HepG2 (cell line): ENCODE data around the gene EGLN1. TPM values are rescaled to one million over a fixed set of nuclear protein-coding genes. Genes with fewer than 3 reads are reported as not detected.

Source experiments
- ARHGAP35 ChIP-seq: sonication (generic); formaldehyde crosslinking; IDR thresholded peaks from 2 replicates; pipeline ENCODE4 v1.9.0; 2022; ENCODE audit warnings: mild to moderate bottlenecking, inconsistent platforms, moderate library complexity, missing genetic modification reagents, borderline replicate concordance
- ATAD3A ChIP-seq: sonication (generic); formaldehyde crosslinking; IDR thresholded peaks from 2 replicates; pipeline ENCODE4 v1.4.0; 2020; ENCODE audit warnings: missing genetic modification reagents
- BRCA1 ChIP-seq: sonication (generic); formaldehyde crosslinking; IDR thresholded peaks from 2 replicates; pipeline ENCODE4 v1.4.0; 2020; ENCODE audit warnings: missing genetic modification reagents
- GABPB1 ChIP-seq: IDR thresholded peaks from 2 replicates; pipeline ENCODE4 v1.6.1; 2016; ENCODE audit warnings: mild to moderate bottlenecking, missing genetic modification reagents, moderate library complexity, missing compliant biosample characterization
- KAT8 ChIP-seq: IDR thresholded peaks from 2 replicates; pipeline ENCODE4 v1.6.1; 2016; ENCODE audit warnings: missing genetic modification reagents, missing compliant biosample characterization
- KDM2A ChIP-seq: sonication (generic); formaldehyde crosslinking; IDR thresholded peaks from 2 replicates; pipeline ENCODE4 v1.4.0; 2020; ENCODE audit warnings: low read depth, missing genetic modification reagents, borderline replicate concordance
- KDM5B ChIP-seq: sonication (generic); formaldehyde crosslinking; IDR thresholded peaks from 2 replicates; pipeline ENCODE4 v1.4.0; 2020; ENCODE audit warnings: missing genetic modification reagents, mild to moderate bottlenecking, borderline replicate concordance
- NFYC ChIP-seq: IDR thresholded peaks from 2 replicates; pipeline ENCODE4 v1.6.1; 2016; ENCODE audit warnings: missing genetic modification reagents, missing compliant biosample characterization
- PITX1 ChIP-seq: sonication (generic); formaldehyde crosslinking; IDR thresholded peaks from 2 replicates; pipeline ENCODE4 v1.5.1; 2020; ENCODE audit warnings: mild to moderate bottlenecking, missing genetic modification reagents
- TAF1 ChIP-seq: sonication (generic); formaldehyde crosslinking; IDR thresholded peaks from 2 replicates; pipeline ENCODE4 v1.4.0; 2020; ENCODE audit warnings: missing genetic modification reagents
- TCF7 ChIP-seq: sonication (generic); IDR thresholded peaks from 2 replicates; pipeline ENCODE4 v1.6.1; 2016; ENCODE audit warnings: antibody characterized with exemption, low read depth
- TEAD3 ChIP-seq: optimal IDR thresholded peaks from 2 replicates; pipeline ENCODE3; 2016; ENCODE audit warnings: borderline replicate concordance
- ZBTB21 ChIP-seq: sonication (generic); formaldehyde crosslinking; IDR thresholded peaks from 2 replicates; pipeline ENCODE4 v1.4.0; 2020; ENCODE audit warnings: missing genetic modification reagents
- ZC3H13 ChIP-seq: sonication (generic); formaldehyde crosslinking; IDR thresholded peaks from 2 replicates; pipeline ENCODE4 v1.8.1; 2023; ENCODE audit warnings: mild to moderate bottlenecking, missing genetic modification reagents, moderate library complexity
- ZMYM2 ChIP-seq: sonication (generic); formaldehyde crosslinking; IDR thresholded peaks from 2 replicates; pipeline ENCODE4 v1.8.0; 2022; ENCODE audit warnings: mild to moderate bottlenecking, missing genetic modification reagents
- ZNF317 ChIP-seq: sonication (generic); formaldehyde crosslinking; IDR thresholded peaks from 2 replicates; pipeline ENCODE4 v1.5.0; 2020; ENCODE audit warnings: mild to moderate bottlenecking, missing genetic modification reagents
- ZNF552 ChIP-seq: sonication (generic); formaldehyde crosslinking; IDR thresholded peaks from 2 replicates; pipeline ENCODE4 v1.9.0; 2022; ENCODE audit warnings: missing genetic modification reagents, mild to moderate bottlenecking, borderline replicate concordance
- ZNF747 ChIP-seq: sonication (generic); formaldehyde crosslinking; IDR thresholded peaks from 2 replicates; pipeline ENCODE4 v1.8.1; 2023; ENCODE audit warnings: missing genetic modification reagents, mild to moderate bottlenecking, borderline replicate concordance
- polyA plus RNA-seq, 8 experiments: library from polyadenylated mRNA; depleted of rRNA in 3 of 8; stranded (reverse) in 7 of 8; unstranded in 1 of 8; fragments of >200 nt; fragmentation: Illumina TruSeq in 4 of 8; extraction: Trizol in 4 of 8; gene quantifications; 2 replicates each; pipeline versions ENCODE4 v1.2.1 to v1.2.3, GENCODE V29; 2011 to 2016; ENCODE audit warnings: low read depth in 4 of 8, missing spikeins in 1 of 8, mixed read lengths in 1 of 8; ENCODE audit not compliant: insufficient read depth in 1 of 8
- total RNA-seq, 5 experiments: library from RNA; depleted of rRNA; stranded (reverse); fragments of >200 nt; fragmentation: Illumina TruSeq; extraction: Trizol; gene quantifications; 2 replicates each; pipeline ENCODE4 v1.2.3, GENCODE V29; 2016; ENCODE audit warnings: low read depth in 1 of 5
- TF ChIP-seq, protein P1 (sequence below): sonication (generic); formaldehyde crosslinking; IDR thresholded peaks from 2 replicates; pipeline ENCODE4 v1.4.0; 2020; ENCODE audit warnings: missing genetic modification reagents
- TF ChIP-seq, protein P2 (sequence below): sonication (generic); formaldehyde crosslinking; IDR thresholded peaks from 2 replicates; pipeline ENCODE4 v1.4.0; 2020; ENCODE audit warnings: missing genetic modification reagents, borderline replicate concordance
- TF ChIP-seq, protein P3 (sequence below): sonication (generic); formaldehyde crosslinking; IDR thresholded peaks from 2 replicates; pipeline ENCODE4 v1.5.1; 2020; ENCODE audit warnings: mild to moderate bottlenecking, missing genetic modification reagents

Gene EGLN1
- total and polyA plus RNA-seq, 2 of the 13 experiments (the other 11 are each of a cell fraction or from before 2014, with no cell fraction given): 34.4 to 44.1 TPM

DNA sequence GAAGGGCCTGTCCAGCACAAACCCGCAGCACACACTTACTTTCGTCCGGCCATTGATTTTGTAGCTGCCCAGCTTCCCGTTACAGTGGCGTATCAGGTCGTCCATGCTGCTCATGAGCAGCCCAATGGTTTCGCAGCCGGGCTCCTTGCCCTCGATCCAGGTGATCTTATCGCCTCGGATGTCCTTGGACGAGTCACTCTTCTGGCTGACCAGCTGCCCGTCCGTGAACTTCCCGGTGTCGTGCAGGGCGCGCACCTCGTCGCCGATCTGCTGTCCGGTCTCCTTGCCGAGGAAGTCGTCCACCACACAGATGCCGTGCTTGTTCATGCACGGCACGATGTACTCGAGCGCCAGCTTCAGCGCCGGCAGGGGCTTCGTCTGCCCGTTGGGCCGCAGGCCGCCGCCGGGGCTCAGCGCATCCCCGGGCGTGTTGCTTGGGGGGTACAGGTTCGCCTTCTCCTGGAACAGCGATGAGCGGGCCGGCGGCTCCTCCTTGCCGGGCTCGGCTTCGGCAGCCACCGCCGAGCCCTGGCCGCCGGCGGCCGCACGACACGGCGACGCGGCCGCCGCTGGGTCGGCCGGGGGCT is 1.0 kb downstream of the EGLN1 start (continued):
- TF ChIP-seq GABPB1 (CRISPR knock-in tag) (peak; percentile 47; the same call in 1 of the 2 replicates), KDM2A (peak; percentile 54; the same call in 1 of the 2 replicates), KDM5B (CRISPR knock-in tag) (peak; percentile 48; the same call in 1 of the 2 replicates), TAF1 (CRISPR knock-in tag) (peak; percentile 31; the same call in 1 of the 2 replicates), ZNF747 (0 out of 2 replicates have a peak, but pooled peaks have one; percentile 18), ATAD3A (CRISPR knock-in tag) (no peak), BRCA1 (CRISPR knock-in tag) (no peak), ARHGAP35 (0 out of 2 replicates have a peak, but pooled peaks have one; percentile 26), ZMYM2 (CRISPR knock-in tag) (no peak), PITX1 (CRISPR knock-in tag) (peak; percentile 63; the same call in 1 of the 2 replicates), KAT8 (CRISPR knock-in tag) (0 out of 2 replicates have a peak, but pooled peaks have one; percentile 27), TEAD3 (CRISPR knock-in tag) (peak; percentile 10), TCF7 (no peak), ZNF317 (CRISPR knock-in tag) (no peak), ZC3H13 (CRISPR knock-in tag) (peak; percentile 71), ZBTB21 (CRISPR knock-in tag) (no peak), ZNF552 (CRISPR knock-in tag) (no peak), NFYC (CRISPR knock-in tag) (no peak)
- TF ChIP-seq, protein P1, sequence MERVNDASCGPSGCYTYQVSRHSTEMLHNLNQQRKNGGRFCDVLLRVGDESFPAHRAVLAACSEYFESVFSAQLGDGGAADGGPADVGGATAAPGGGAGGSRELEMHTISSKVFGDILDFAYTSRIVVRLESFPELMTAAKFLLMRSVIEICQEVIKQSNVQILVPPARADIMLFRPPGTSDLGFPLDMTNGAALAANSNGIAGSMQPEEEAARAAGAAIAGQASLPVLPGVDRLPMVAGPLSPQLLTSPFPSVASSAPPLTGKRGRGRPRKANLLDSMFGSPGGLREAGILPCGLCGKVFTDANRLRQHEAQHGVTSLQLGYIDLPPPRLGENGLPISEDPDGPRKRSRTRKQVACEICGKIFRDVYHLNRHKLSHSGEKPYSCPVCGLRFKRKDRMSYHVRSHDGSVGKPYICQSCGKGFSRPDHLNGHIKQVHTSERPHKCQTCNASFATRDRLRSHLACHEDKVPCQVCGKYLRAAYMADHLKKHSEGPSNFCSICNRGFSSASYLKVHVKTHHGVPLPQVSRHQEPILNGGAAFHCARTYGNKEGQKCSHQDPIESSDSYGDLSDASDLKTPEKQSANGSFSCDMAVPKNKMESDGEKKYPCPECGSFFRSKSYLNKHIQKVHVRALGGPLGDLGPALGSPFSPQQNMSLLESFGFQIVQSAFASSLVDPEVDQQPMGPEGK (CRISPR knock-in tag): no peak
- TF ChIP-seq, protein P2, sequence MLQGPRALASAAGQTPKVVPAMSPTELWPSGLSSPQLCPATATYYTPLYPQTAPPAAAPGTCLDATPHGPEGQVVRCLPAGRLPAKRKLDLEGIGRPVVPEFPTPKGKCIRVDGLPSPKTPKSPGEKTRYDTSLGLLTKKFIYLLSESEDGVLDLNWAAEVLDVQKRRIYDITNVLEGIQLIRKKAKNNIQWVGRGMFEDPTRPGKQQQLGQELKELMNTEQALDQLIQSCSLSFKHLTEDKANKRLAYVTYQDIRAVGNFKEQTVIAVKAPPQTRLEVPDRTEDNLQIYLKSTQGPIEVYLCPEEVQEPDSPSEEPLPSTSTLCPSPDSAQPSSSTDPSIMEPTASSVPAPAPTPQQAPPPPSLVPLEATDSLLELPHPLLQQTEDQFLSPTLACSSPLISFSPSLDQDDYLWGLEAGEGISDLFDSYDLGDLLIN (CRISPR knock-in tag): no peak
- TF ChIP-seq, protein P3, sequence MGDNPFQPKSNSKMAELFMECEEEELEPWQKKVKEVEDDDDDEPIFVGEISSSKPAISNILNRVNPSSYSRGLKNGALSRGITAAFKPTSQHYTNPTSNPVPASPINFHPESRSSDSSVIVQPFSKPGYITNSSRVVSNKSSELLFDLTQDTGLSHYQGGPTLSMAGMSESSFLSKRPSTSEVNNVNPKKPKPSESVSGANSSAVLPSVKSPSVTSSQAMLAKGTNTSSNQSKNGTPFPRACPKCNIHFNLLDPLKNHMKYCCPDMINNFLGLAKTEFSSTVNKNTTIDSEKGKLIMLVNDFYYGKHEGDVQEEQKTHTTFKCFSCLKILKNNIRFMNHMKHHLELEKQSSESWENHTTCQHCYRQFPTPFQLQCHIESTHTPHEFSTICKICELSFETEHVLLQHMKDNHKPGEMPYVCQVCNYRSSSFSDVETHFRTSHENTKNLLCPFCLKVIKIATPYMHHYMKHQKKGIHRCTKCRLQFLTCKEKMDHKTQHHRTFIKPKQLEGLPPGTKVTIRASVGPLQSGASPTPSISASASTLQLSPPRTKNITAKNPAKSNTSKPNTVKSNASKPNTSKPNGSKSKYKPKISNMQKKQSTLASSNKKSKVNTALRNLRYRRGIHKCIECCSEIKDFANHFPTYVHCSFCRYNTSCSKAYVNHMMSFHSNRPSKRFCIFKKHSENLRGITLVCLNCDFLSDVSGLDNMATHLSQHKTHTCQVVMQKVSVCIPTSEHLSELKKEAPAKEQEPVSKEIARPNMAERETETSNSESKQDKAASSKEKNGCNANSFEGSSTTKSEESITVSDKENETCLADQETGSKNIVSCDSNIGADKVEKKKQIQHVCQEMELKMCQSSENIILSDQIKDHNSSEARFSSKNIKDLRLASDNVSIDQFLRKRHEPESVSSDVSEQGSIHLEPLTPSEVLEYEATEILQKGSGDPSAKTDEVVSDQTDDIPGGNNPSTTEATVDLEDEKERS (CRISPR knock-in tag): peak; percentile 36; the same call in 1 of the 2 replicates
